HG03039 (cell line): ENCODE results near the gene USP4.
A peak's percentile ranks its signal among the peaks of the same experiment; 100 is the strongest.
"Not testable (repeated sequence)": the region's sequence is repeated elsewhere in the genome, so short reads cannot be mapped to it uniquely, and the experiment has no call there.

Experiments used
- ATAC-seq: cut with Tn5 transposase; IDR thresholded peaks from one replicate; pipeline ENCODE4 v1.9.1; 2021; ENCODE audit warnings: mild to moderate bottlenecking, moderate library complexity; ENCODE audit not compliant: unreplicated experiment

USP4 gene, protein sequence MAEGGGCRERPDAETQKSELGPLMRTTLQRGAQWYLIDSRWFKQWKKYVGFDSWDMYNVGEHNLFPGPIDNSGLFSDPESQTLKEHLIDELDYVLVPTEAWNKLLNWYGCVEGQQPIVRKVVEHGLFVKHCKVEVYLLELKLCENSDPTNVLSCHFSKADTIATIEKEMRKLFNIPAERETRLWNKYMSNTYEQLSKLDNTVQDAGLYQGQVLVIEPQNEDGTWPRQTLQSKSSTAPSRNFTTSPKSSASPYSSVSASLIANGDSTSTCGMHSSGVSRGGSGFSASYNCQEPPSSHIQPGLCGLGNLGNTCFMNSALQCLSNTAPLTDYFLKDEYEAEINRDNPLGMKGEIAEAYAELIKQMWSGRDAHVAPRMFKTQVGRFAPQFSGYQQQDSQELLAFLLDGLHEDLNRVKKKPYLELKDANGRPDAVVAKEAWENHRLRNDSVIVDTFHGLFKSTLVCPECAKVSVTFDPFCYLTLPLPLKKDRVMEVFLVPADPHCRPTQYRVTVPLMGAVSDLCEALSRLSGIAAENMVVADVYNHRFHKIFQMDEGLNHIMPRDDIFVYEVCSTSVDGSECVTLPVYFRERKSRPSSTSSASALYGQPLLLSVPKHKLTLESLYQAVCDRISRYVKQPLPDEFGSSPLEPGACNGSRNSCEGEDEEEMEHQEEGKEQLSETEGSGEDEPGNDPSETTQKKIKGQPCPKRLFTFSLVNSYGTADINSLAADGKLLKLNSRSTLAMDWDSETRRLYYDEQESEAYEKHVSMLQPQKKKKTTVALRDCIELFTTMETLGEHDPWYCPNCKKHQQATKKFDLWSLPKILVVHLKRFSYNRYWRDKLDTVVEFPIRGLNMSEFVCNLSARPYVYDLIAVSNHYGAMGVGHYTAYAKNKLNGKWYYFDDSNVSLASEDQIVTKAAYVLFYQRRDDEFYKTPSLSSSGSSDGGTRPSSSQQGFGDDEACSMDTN

DNA sequence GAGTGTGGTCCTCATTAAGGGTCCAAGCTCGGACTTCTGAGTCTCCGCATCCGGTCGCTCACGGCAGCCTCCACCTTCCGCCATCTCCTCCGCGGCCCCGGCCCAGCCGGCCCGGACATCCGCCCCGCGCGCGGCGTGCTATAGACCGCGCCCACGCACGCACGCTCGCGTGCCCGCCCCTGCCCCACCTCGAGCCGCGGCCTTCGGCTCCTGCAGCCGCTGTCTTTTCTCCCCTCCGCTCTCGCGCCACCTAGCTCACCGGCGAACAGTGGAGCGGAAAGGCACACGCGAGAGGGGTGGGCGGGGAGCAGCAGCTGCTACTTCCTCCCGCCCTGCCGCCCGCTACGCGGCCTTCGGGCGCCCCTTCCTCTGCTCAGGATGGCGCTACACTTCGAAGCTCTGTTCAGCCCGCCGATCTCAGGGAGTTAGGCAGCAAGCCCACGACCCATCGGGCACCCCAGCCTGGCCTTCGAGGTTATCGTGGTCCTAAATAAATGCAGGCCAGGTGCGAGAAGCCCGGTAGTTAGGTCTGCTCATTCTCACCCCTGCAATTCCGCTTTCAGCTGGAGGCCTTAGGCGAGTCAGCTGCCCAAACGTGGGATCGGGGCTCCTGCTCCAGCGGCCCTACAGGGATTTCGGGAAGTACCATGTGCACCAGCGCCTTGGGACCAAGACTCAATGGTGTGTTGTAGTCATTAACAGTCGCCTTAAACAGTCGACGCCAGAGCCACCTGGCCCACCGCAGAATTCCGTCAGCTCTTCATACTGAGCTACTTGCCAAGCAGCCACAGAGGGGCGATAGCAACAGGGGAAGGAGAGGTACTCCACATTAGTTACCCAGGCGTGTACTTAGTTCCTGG is at the start of gene USP4:
TSS of gene USP4 (minus strand) at position 113 of the 860 bp plus-strand sequence. CDS start at position 84, 29 bp downstream.
- ATAC-seq, result peak; percentile 81

DNA sequence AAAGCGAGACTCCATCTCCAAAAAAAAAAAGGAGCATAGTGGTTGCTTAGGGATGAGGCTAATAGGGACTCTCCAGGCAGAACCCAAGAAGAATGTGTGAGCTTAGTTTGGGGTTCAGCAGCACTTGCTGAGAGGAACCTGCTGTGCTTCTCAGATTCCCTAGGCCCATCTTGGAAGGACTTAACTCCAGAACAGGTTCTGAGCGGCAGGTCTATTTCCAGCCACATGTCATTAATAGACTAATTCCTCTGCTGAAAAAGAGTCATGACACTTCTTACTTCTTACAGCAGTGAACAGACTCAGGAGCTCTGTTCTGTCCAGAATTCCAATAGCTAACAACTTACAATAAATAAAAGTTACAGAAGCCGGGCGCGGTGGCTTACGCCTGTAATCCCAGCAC is 49.4 kb upstream of the USP4 start:
- ATAC-seq, result no peak

DNA sequence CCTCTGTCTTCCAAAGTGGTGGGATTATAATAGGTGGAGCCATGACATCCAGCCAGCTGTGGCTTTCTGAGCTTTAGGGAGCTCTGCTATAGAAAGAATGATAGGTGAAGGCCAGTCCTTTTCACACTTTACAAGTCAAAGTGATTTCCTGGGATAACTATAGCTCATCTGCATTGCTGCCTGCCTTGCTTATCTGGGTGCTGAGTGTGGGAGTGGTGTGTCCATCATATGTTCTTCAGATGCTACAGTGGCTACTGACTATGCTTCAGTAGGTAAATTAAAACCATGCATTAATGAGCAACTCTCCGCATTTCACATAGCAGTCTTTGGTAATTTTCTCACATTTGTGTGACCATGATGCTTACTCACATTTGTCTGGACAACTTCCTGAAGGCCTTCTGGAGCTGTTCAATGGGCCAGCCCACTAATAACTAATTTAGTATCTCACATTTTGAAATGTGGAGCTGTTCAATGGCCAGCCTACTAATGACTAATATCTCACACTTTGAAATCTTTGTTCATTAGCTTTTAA is 48.5 kb upstream of the USP4 start:
- no peak for ATAC-seq

DNA sequence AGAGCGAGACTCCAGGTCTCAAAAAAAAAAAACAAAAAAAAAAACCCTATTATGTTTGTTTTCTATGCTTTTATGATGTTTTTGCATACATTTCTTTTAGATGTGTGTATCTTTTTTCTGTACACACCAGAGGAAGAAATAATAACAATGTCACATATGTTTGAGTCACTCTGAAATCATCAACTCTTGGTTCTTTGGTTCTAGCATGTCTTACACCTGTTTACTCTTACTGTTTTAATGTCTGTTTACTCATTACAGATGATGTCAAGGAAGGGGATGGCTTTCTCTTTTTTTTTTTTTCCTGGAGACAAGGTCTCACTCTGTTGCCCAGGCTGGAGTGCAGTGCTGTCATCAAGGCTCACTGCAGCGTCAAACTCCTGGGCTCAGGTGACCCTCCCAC is 47.9 kb upstream of the USP4 start:
- ATAC-seq, result no peak

DNA sequence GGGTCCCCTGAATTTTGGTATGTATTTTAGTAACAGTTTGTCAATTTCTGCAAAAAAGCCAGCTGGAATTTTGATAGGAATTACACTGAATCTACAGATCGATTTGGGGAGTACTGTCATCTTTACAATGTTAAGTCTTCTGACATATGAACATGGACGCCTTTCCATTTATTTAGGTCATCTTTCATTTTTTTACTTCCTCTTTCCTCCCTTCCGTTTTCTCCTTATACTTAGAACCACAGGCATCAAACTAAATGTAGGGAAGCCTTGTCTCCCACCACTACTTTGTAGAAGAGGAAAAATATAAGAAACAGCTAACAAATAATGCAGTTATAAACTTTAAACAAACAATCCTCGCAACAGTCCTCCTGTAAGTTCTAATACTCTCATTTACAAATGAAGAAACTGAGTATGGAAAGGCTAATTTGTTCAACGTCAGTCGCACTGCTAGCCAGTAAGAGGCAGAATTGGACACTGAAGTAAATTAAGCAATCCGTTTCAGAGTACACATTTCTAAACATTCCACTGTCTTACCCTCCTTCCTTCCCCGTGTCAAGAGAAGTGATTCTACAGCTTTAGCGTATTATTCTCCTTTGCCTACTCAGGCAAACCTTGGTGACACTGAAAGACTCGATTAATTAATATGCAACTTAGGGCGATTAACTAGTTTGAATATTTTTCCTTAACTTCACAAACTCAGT is 46.4 kb upstream of the USP4 start:
- ATAC-seq, result no peak

DNA sequence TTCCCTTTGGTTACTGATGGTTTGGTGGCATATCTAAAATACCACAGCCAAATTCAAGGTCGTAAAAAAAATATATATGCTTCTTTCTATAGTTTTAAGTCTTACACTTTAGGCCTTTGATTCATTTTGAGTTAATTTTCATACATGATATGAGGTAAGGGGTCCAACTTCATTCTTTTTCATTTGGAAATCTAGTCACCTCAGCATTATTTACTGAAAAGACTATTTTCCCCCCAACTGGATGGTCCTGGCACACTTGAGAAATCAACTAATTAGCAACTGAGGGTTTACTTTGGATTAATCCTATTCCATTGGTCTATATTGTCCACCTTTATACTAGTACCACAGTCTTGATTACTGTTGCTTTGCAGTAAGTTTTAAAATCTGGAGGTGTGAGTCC is 45.8 kb upstream of the USP4 start:
- ATAC-seq, result no peak

DNA sequence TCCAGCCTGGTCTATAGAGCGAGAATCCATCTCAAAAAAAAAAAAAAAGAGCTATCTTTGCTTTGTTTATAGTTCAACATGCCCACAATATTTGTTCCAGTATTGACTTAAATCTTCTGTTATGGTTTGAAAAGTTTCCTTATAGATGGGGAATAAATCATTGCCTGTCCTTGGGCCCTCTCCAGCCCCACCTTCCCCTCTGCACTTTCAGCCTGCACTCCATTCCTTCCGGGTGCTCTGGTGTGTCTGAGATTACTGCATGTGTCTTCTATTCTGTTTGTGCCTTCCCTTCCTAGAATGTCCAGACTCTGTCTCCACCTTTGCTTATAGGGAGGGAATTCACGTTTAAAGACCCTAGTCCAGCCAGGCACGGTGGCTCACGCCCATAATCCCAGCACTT is 43.5 kb upstream of the USP4 start:
- ATAC-seq, result no peak

DNA sequence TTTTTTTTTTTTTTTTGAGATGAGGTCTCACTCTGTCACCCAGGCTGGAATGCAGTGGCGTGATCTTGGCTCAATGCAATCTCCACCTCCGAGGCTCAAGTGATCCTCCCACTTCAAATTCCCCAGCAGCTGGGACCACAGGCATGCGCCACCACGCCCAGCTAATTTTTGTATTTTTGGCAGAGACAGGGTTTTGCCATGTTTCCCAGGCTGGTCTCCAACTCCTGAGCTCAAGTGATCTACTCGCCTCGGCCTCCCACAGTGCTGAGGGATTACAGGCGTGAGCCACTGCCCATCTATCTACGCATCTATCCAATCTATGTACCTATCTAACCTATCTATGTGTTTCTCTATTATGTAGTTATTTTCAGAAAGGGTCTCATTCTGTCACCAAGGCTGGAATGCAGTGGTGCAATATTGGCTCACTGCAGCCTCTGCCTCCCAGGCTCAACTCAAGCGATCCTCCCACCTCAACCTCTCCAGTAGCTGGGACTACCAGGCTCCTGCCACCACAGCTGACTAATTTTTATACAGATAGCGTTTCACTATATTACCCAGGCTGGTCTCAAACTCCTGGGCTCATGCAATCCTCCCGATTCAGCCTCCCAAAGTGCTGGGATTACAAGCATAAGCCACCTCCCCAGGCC is 38.5 kb upstream of the USP4 start:
- no peak for ATAC-seq

DNA sequence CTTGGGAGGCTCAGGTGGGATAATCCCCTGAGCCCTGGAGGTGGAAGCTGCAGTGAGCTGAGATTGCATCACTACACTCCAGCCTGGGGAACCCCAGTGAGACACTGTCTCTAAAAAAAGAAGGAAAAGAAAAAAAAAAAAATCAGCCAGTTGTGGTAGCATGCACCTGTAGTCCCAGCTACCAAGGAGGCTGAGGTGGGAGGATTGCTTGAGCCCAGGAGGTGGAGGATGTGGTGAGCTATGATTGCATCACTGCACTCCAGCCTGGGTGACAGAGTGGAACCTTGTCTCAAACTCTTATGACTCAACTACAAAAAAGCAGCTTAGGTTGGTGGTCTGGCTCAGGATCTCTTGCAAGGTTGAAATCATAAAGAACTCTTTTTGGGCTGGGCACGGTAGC is 37.6 kb upstream of the USP4 start:
- no peak for ATAC-seq

DNA sequence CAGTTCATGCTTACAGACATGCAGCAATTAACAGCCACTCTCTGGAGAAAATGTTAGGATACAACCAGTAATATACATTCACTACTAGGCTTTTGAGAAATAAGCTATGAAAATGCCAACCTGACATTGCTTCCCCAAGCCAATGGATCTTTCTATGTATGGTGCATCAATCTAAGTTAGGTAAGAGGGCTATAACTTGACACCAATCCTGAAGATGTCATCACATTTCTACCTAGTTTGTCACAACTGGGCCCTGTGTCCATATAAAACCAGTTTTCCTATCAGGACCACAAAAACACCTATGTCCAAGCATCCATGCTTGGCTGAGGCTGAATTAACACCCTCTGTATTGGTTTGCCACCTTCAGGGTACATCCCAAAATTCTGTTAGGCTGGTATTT is 32.1 kb upstream of the USP4 start:
- ATAC-seq, result no peak

DNA sequence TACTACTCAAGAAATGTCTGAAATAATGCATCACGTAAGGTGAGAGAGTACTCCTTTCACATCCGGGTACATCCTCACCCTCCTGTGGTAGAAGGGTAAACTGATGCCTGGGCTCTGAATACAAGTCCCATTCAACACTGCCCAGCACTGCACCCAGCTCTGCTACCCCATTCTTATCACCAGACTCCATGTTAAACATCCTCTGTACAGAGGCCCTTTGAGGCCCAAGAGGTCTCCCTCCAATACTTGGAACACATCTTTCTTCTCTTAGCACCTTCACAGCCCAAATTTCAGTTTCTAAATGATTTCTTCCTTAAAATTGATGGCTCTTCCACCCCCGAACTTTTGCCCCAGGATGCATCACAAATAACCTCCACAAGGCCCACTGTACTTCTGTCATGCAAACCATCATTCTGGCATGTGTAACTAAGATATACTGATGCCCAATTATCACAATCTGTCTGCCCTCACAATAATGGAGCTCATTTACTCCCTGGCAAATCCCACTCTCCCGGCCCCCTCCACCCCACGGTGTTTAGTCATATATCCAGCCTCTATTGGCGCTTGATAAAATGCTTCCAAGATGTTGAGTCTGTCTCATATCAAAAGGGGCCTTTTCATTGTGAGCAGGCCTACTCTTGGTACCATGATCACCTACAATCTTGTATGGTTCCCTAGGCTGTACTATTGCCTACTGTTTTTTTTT is 30.9 kb upstream of the USP4 start:
- ATAC-seq, result no peak

DNA sequence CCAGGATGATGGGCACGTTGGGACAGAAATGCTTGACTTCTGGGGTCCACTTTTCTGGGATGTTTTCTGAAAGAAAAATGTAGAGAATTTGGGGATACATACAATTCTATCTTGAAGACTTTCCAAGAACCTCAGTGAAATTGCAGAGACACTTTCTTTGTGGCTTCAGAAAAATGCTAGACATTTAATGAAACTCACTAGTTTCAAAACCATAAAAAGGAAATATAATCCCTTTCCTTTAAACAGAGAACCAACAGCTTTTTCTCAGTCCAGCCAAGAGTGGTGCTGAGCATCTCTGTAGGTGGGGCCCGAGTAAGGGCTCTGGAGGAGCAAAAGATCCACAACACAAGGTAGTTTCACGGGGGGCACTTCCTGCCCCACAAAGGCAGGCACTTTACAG is 22.7 kb upstream of the USP4 start:
- ATAC-seq, result no peak

DNA sequence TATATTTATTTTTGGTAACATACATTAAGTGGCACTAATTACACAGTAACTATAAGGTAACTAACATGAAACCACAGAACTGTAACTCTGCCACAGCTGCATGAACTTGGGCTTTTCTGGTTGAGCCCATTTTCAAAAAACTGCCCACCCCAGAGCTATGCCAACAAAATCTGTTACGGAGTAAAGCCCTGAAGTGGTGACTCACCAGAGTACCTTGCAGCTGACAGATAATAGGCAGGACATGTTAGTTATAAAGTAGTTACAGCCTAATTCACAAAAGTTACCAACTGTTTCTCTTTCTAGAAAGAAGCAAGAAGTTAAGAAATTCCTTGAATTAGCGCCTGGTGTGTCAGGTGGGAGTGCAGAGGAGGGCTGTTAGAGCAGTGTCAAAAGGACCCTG is 19.8 kb upstream of the USP4 start:
- ATAC-seq, result no peak

DNA sequence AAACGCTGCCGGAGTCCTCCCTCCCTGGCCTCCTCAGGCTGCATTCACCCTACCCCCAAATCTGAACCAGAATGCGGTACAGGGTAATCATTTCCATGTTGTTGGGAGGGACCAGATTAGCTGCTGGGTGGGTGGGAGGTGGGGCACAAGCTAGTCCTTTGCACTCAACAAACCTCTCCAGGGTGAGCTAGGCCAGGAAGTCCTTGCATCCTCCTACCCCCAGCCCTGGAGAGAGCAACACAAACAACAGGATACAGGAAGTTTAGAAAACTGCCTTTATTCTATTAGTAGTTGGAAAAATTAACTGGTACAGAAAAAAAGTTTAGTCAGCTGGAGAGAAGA is 19.0 kb upstream of the USP4 start:
- ATAC-seq, result no peak

DNA sequence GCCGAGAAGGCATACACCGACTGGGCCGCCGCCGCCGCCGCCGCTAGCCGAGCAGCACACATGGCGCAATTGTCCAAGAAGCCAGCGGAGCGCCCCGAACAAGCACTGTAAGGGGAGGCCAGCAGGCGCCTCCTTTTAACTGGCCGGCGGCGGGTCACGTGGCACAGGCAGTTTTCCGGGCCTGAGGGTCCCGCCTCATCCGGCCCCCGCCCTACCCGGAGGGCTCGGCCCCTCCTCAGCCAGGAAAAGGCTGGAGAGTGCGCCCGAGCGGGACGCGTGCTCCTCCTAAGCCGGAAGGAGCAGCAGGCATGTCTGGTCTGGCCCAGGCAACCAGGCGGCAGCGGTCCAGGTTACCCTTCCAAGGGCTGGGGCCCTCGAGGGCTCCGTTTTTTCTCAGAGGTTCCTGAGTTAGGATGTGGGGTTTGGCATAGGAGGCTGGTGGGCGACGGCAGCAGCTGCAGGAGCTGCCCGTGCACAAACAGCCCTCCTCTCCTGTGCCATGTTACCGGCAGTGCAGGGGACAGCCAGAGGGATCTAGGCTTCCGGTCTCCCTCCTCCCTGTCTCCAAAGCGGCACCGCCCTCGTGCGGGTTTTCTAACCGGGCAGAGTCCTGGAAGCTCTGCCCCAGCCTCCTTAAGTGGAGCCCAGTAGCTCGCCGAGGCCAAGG is 18.5 kb upstream of the USP4 start, which contains the start of gene GPX1:
TSS of gene GPX1 (minus strand) at position 137 of the 667 bp plus-strand sequence. CDS start at position 62, 75 bp downstream.
- ATAC-seq, result peak; percentile 79

DNA sequence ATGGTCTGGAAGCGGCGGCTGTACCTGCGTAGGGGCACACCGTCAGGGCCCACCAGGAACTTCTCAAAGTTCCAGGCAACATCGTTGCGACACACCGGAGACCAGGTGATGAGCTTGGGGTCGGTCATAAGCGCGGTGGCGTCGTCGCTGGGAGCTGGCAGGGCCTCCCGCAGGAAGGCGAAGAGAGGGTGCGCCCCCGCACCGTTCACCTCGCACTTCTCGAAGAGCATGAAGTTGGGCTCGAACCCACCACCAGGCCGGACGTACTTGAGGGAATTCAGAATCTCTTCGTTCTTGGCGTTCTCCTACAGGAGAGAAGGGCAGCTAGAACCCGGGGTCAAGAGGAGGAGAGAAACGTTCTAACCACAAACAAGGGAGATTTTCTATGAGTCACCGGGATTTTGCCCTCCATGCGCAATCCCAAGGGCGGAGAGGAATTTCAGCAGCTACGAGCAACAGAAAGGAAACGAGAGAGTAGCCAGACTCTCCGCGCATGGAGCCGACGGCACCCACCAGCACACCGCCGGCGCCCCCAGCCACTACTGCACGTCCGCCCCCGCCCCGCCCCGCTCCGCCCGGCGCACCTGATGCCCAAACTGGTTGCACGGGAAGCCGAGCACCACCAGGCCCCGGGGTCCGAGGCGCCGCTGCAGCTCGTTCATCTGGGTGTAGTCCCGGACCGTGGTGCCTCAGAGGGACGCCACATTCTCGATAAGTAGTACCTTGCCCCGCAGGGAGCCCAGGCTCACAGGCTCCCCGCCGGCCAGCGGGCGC is 17.8 kb upstream of the USP4 start:
- peak; percentile 16 for ATAC-seq

DNA sequence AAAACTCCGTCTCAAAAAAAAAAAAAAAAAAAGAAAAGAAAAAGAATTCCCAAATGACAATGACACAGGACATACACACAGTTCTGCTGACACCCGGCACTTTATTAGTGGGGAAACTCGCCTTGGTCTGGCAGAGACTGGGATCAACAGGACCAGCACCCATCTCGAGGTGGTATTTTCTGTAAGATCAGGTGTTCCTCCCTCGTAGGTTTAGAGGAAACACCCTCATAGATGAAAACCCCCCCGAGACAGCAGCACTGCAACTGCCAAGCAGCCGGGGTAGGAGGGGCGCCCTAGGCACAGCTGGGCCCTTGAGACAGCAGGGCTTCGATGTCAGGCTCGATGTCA is 17.2 kb upstream of the USP4 start:
- not testable (repeated sequence) for ATAC-seq
